Spleen (tissue), 11 donors: ENCODE data around the gene TNNI3. TPM values are rescaled to one million over a fixed set of nuclear protein-coding genes. Genes with fewer than 3 reads are reported as not detected.

Experiments used
- DNase-seq: peaks from one replicate; pipeline ENCODE4 v3.0.0-alpha.2; 2020
- H3K27ac ChIP-seq, 8 donors: fragments of 200-600 bp; sonication (generic) in 7 of 8; 1 replicate in 4 of 8; 2 replicates in 4 of 8; pipeline versions ENCODE4 v1.5.0 to v1.8.0; 2016 to 2021; ENCODE audit warnings: inconsistent platforms in 4 of 8, mild to moderate bottlenecking in 4 of 8, moderate library complexity in 1 of 8
- H3K27me3 ChIP-seq, 7 donors: fragments of 200-600 bp; sonication (generic) in 6 of 7; replicated peaks in 1 of 7; 1 replicate in 4 of 7; 2 replicates in 3 of 7; pipeline versions ENCODE4 v1.5.0 to v1.8.0; 2016 to 2021; ENCODE audit warnings: inconsistent platforms in 3 of 7, mild to moderate bottlenecking in 1 of 7
- H3K36me3 ChIP-seq, 6 donors: fragments of 200-600 bp; sonication (generic) in 5 of 6; 1 replicate in 4 of 6; 2 replicates in 2 of 6; pipeline versions ENCODE4 v1.5.0 to v1.8.0; 2016 to 2021; ENCODE audit warnings: inconsistent platforms in 2 of 6
- H3K4me1 ChIP-seq, 6 donors: fragments of 200-600 bp; sonication (generic) in 5 of 6; 1 replicate in 3 of 6; 2 replicates in 3 of 6; pipeline versions ENCODE4 v1.5.0 to v1.8.0; 2016 to 2021; ENCODE audit warnings: inconsistent platforms in 3 of 6
- H3K4me3 ChIP-seq, 8 donors: fragments of 200-600 bp; sonication (generic) in 7 of 8; 1 replicate in 4 of 8; 2 replicates in 4 of 8; pipeline versions ENCODE4 v1.5.0 to v1.8.0; 2016 to 2021; ENCODE audit warnings: inconsistent platforms in 4 of 8, mild to moderate bottlenecking in 4 of 8, moderate library complexity in 2 of 8
- H3K9me3 ChIP-seq, 8 donors: fragments of 200-600 bp; sonication (generic) in 7 of 8; 1 replicate in 4 of 8; 2 replicates in 4 of 8; pipeline versions ENCODE4 v1.5.0 to v1.8.0; 2016 to 2021; ENCODE audit warnings: inconsistent platforms in 4 of 8
- CTCF ChIP-seq, 11 experiments: fragments of 200-600 bp in 7 of 11; fragments of 450-650 bp in 4 of 11; sonication (generic) in 4 of 11; IDR thresholded peaks in 8 of 11; conservative IDR thresholded peaks in 3 of 11; 1 replicate in 7 of 11; 2 replicates in 4 of 11; pipeline versions ENCODE4 v1.4.0 to v1.8.0; 2016 to 2021; ENCODE audit warnings: antibody characterized with exemption in 11 of 11, inconsistent platforms in 4 of 11, mild to moderate bottlenecking in 1 of 11
- POLR2A ChIP-seq, 3 donors: fragments of 450-650 bp; IDR thresholded peaks; one replicate each; pipeline ENCODE4 v1.5.1; 2017; ENCODE audit warnings: antibody characterized with exemption in 3 of 3, mild to moderate bottlenecking in 1 of 3
- POLR2AphosphoS5 ChIP-seq, 3 donors: sonication (generic); formaldehyde crosslinking; IDR thresholded peaks; one replicate each; pipeline ENCODE4 v1.5.1; 2017; ENCODE audit warnings: antibody characterized with exemption in 3 of 3
- WGBS, 5 donors: extraction: QIAGEN DNeasy Blood & Tissue Kit in 3 of 5; methylation state at CpG; one replicate each; pipeline versions ENCODE4 v1.1.5 to v1.1.7; 2013 to 2018; 5-methylcytosine and 5-hydroxymethylcytosine counted together
- intact Hi-C: fragments of 100-400 bp; cut with DNase I; formaldehyde crosslinking; loops from one replicate; pipeline ENCODE4 v1.15.0; 2023; ENCODE audit warnings: low total_unique reads
- polyA plus RNA-seq, 3 donors: library from polyadenylated mRNA; stranded (reverse); fragments of 200-250 nt; gene quantifications; one replicate each; pipeline ENCODE4 v1.2.1, GENCODE V29; 2013
- total RNA-seq, 7 donors: library from RNA; depleted of rRNA in 3 of 7; stranded (reverse); fragments of >200 nt in 3 of 7; fragmentation: NEBNext Ultra II Directional in 4 of 7; extraction: Animal tissue kit (Norgen Biotek cat#: 25700) in 4 of 7; gene quantifications; one replicate each; pipeline versions ENCODE4 v1.1.0 to v1.2.1, GENCODE V29; 2016 to 2021
- donor health status: healthy with polysubstance abuse.
- donor health status: DM: no; HTN: no; CAD: no; lungs with moderate emphysema.
- donor health status: DM: no; HTN: no; CAD: no.
- donor health status: Bipolar disorder and iron deficiency.
- donor health status: healthy.
- donor health status: DM: no; HTN: no; CAD: no.
- donor health status: DM: yes; HTN: yes; CAD: no.

TNNI3 gene
- total and polyA plus RNA-seq, 10 donors = 0.15 to 0.74 (median 0.70) TPM; not detected in 7

GRCh38 chr19:55193481-55193880 is 35.9 kb upstream of the TNNI3 start:
- no peak overlapping the region for H3K27ac ChIP-seq
- DNase-seq = no peak
- H3K9me3 ChIP-seq = no peaks in the 10 kb centered on the region
- H3K4me3 ChIP-seq = no peak overlapping the region
- WGBS, 5 donors = 58 to 82% (median 62%) methylated on average over 12 of the region's 12 CpGs
- peaks cover 0 to 68% (median 0%) of the 10 kb centered on the region in 6 donors for H3K36me3 ChIP-seq
- TF ChIP-seq CTCF (IDR thresholded peaks at IDR 0.05 in 8 of 11, conservative IDR thresholded peaks at IDR 0.05 in 3 of 11) (no peak), POLR2AphosphoS5 (IDR thresholded peaks at IDR 0.05) (no peak), POLR2A (IDR thresholded peaks at IDR 0.05) (no peak)
- peaks cover 0 to 36% (median 0%) of the 10 kb centered on the region in 7 donors for H3K27me3 ChIP-seq
- peaks cover 0 to 20% (median 5%) of the 10 kb centered on the region in 6 donors for H3K4me1 ChIP-seq
- intact Hi-C loops = no loop called here

GRCh38 chr19:55189403-55189835 is 31.9 kb upstream of the TNNI3 start:
- DNase-seq = no peak
- Histone ChIP-seq H3K9me3 (no peaks in the 10 kb centered on the region), H3K27me3 (peaks cover 0 to 41% (median 0%) of the 10 kb centered on the region in 7 donors), H3K4me3 (no peak overlapping the region), H3K4me1 (peaks cover 0 to 19% (median 8%) of the 10 kb centered on the region in 6 donors), H3K27ac (peak overlapping the region in 5 of 8 donors; percentile 46 to 72 (median 70)), H3K36me3 (peaks cover 0 to 50% (median 0%) of the 10 kb centered on the region in 6 donors)
- intact Hi-C loops = loop anchor here (10.0 kb wide), 1 partner anchor 65 kb away; the partner anchor contains the start of gene PPP6R1
- 62 to 71% (median 68%) methylated on average over 13 to 15 of the region's 15 CpGs for WGBS, 5 donors
- TF ChIP-seq POLR2AphosphoS5 (IDR thresholded peaks at IDR 0.05) (peak; percentile 58 to 69 (median 64)), POLR2A (IDR thresholded peaks at IDR 0.05) (no peak)

- WGBS, 5 donors = 25 to 33% (median 28%) methylated on average over 8 of the region's 8 CpGs
- H3K27me3 ChIP-seq = peaks cover 0 to 39% (median 0%) of the 10 kb centered on the region in 7 donors
- TF ChIP-seq POLR2AphosphoS5 (IDR thresholded peaks at IDR 0.05) (peak; percentile 12 to 51 (median 37)), CTCF (IDR thresholded peaks at IDR 0.05 in 8 of 11, conservative IDR thresholded peaks at IDR 0.05 in 3 of 11) (no peak)
Measured at GRCh38 chr19:55188625-55189024, 31.1 kb upstream of the TNNI3 start.

GRCh38 chr19:55186080-55186479 is 28.5 kb upstream of the TNNI3 start:
- peaks cover 0 to 19% (median 8%) of the 10 kb centered on the region in 6 donors for H3K4me1 ChIP-seq
- H3K4me3 ChIP-seq = no peak overlapping the region
- WGBS, 5 donors = 81 to 87% (median 83%) methylated on average over 9 to 12 of the region's 12 CpGs
- no peak for DNase-seq
- H3K9me3 ChIP-seq = no peaks in the 10 kb centered on the region
- peaks cover 0 to 48% (median 15%) of the 10 kb centered on the region in 7 donors for H3K27me3 ChIP-seq
- no peak for TF ChIP-seq POLR2AphosphoS5 (IDR thresholded peaks at IDR 0.05)
- TF ChIP-seq POLR2A (IDR thresholded peaks at IDR 0.05) = no peak
- no peak for TF ChIP-seq CTCF (IDR thresholded peaks at IDR 0.05 in 8 of 11, conservative IDR thresholded peaks at IDR 0.05 in 3 of 11)
- no peak overlapping the region for H3K27ac ChIP-seq
- H3K36me3 ChIP-seq = peaks cover 0 to 48% (median 0%) of the 10 kb centered on the region in 6 donors
- intact Hi-C loops = loop anchor here (10.0 kb wide), 1 partner anchor 69 kb away; the partner anchor contains the start of gene PPP6R1

More at GRCh38 chr19:55188625-55189024, 31.1 kb upstream of the TNNI3 start:
- Histone ChIP-seq H3K36me3 (peaks cover 0 to 50% (median 0%) of the 10 kb centered on the region in 6 donors), H3K4me3 (no peak overlapping the region), H3K4me1 (peaks cover 0 to 19% (median 8%) of the 10 kb centered on the region in 6 donors), H3K9me3 (no peaks in the 10 kb centered on the region), H3K27ac (peak overlapping the region in 6 of 8 donors; percentile 46 to 72 (median 61))
- DNase-seq = no peak
- intact Hi-C loops = loop anchor here (10.0 kb wide), 1 partner anchor 66 kb away; the partner anchor contains the start of gene PPP6R1
